GDM1 (cell line): Measurements from ENCODE around the gene URB2.

Source experiments
- DNase-seq: peaks from one replicate; lab custom pipeline; 2025; lab: John Stamatoyannopoulos, UW

The URB2 gene

DNA sequence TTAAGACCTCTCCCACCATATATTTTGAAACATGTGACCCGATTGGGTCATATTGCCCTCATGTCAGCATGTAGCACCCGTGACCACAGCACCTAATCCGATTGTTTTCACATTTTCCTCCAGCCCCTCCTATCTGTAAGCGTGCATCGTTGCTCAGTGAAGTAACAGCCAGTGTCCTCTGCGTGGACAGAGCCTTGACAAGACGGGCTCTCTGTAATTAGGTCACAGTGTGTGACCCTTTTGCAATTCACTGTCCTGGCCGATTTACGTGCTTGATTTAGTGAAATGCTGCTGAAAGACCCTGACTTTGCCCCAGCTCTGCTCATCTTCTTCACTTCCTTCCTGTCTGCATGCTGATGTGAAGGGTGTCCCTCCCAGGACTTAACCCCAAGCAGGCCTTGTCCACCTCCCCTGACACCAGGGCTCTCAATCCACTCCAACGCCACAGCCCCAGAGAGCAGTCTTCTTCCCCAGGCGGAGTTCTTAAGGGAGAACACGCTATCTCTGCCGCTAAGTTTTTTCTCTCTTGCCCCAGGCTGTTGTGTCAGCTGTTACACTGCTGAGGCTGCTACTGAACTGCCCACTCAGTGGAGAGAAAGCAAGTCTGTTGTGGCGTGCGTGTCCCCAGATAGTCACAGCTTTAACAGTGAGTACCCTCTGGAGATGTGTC, 19.4 kb downstream of the URB2 start:
- no peak for DNase-seq

DNA sequence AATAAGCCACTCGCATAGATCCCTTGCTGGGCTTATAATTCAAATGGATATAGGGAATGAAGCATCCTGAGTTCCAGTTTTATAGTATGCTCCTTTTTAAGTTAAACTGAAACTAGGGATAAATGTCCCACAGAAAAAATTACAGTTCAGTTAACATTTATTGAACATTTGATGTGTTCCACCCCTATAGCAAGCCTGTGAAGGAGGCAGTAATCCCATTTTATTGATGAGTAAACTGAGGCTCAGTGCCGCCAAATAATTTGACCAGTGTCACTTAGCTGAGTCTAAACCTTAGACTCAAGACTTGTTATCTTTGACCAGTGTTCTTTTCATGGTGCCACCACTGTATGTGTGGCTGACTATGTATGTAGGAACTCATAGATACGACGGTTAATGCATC, 22.4 kb downstream of the URB2 start:
- DNase-seq = no peak

GRCh38 chr1:229650045-229650444, 24.0 kb downstream of the URB2 start:
- DNase-seq = no peak

DNA sequence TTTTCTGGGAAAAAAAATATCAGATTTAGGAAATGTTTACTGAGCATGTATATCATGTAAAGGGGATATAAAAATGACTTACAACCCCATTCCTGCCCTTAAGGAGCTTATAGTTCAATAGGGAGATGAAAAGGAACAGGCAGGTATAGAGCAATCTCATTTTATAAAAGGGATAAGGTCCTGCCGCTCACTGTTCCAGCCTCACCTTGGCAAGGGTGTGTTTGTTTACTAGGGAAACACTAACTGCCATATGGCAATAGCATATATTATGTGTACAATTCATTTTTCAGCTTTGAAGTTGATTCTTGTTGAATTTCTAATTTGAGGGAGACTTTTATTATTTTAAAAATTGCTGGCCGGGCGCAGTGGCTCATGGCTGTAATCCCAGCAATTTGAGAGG, 25.5 kb downstream of the URB2 start:
- DNase-seq = no peak

DNA sequence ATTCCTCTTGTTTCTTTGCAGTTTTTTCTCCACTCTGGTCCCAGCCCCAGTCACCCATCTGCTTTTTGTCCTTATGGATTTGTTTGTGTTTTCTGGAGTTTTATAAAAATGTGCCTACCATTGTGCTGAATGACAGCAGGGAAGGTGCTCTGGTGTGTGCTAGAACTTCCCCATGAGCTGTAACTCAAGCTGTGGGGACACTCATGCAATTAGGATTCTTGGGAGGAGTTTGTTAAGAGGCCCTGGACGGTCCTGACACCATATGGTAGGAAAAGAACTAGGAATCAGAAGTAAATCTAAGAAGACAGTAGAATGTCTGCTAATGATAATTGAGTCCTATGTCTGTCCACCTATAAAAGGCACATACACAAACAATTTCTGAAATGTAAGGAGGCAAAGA, 27.4 kb downstream of the URB2 start:
- DNase-seq = no peak

DNA sequence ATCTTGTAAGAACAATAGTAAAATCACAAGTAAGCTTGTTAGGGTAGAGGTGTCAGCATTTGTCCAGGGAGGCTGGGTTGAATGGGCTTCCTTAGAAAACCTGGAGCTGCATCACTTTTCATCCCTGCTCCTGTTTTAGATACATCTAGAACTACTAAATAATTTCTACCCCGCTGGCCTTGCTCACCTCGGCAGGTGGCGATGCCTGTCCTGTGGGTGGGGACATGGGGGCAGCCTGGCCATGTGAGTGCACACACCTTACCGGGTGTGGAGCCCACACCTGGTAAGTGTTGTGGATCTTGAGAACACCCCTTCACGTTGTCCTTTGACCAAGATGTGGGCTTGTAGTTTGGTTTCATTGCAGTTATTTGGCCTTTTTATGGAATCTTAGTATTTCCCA, 29.7 kb downstream of the URB2 start:
- no peak for DNase-seq

DNA sequence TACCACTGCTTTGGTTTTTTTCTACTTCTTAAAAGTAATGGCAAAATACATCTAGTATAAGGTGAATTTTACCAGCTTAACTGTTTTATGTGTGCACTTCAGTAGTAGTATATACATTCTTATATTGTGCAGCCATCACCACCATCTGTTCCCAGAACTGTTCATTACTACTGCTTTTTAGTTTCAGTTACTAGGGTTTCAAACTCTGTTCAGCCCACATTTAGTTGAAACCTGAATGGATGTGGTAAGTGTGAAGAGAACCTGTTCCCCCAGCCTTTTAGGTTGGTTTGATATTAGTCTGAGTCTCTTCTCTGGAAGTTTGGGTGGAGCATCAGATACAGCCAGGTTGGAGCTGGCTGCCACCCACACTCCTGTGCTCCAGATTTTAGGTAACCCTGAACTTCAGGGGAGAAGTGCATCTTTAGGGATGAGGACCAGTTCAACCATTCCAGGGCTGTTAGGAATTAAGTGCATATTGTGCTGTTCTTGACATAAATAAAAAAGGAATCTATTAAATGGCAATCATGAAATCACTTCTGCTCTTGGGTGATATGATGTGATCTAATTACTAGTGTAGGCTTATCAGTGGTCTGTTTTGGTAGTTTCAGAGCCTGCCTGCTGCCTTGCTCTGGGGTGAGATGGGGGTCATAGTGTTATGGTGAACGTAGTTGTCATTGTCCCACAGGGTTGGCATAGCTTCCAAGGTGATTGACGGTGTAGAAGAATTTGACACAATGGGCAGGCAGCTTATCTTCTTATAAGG, 32.1 kb downstream of the URB2 start:
- no peak for DNase-seq

DNA sequence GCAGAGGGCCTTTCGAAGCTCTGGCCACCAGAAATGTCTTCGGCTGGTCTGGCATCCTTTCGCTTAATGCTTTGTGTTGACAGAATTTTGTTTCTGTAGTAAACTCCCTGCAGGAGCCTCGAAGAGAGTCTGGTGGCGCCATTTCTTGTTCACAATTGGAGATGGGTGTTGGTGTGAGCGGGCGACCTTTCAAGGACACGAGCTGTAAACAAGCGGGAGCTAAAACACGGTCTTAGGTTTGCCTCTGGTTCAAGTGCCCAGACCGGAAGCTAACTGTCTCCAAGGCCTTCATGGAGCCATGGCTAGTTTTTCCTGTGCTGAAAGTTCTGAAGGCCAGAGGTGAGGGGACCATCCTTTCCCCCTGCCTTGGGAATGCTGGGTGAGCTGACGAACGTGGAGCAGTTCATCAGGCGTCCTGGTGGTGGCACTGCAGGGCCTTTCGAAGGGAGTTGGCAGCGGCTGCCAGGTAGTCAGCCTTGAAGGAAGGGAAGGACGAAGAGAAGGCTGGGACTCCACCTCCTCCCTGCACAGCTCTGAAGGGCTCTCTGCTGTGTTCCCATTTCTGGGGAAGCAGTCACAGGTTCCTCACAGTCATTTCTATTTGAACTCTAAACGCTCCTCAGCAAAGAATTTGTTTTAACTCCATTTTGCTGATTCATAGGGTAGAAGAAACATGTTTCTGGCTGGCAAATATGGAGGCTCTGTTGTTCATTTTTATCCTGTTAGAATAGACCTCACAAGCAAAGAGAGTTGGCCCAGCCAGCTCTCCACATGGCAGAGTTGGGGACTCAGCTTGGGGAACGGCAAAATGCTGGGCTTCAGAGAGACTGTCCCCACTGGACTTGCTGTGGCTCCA, 35.2 kb downstream of the URB2 start:
- DNase-seq = peak; percentile 65

- DNase-seq = no peak
These were observed 35.9 kb downstream of the URB2 start for GRCh38 chr1:229661897-229662296.

DNA sequence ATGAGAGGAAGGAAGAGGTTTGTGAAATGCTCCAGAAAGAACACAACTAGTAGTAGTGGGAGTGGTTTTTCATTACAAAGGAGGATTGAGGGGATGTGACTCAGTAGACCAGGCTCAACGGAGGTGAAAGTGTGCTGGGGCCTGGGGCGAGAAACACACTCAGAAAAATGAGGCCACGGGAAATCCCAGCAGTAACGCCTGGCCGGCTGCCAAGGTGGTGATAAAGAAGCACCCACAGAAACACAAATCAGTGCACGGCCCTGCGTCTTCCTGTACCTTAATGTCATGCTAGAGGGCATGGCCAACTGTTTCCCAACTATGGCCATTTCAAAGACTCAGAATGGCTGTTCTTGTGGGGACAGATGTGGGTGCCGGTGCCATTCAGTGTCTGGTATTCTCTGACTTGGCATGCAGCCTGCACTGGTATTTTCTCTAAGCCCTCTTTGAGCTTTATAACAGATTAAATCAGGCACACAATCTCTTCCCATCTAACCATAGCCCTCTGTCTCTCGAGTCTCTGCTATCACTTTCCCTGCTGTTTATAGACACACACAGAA, 38.2 kb downstream of the URB2 start:
- DNase-seq = no peak

GRCh38 chr1:229665912-229666558, 40.0 kb downstream of the URB2 start:
- no peak for DNase-seq

DNA sequence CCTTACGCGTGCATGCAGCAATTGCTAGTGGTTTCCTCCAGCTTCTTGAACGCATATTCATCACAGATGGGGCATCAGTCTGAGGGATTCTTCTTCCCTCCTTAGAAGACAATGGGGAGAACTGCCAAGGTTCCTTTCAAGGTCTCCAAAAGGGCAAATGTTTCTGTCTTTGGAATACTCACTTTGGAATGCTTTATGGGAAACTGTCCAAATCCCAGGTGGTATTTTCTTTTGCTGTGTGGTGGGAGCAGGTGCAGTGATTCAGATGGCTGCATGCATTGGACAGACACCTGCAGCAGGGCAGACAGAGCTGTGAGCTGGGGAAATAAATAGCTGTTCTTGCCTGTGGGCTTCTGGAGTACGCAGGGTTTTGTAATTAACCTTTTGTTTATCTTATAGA, 40.5 kb downstream of the URB2 start:
- DNase-seq = no peak

GRCh38 chr1:229669333-229669732, 43.3 kb downstream of the URB2 start:
- no peak for DNase-seq

DNA sequence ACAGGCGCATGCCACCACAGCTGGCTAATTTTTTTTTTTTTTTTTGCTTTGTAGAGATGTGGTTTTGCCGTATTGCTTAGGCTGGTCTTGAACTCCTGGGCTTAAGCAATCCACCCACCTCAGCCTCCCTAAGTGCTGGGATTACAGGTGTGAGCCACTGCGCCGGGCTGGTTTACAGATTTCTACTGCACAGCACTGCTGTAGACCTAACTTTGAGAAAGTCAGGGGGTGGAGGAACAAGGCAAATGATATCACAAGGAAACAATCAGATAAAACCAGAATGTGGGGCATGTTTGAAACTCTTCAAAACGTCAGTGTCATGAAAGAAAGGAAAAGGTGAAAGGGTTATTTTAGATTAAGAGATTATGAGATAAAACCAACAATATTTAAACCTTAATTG, 45.3 kb downstream of the URB2 start:
- no peak for DNase-seq

DNA sequence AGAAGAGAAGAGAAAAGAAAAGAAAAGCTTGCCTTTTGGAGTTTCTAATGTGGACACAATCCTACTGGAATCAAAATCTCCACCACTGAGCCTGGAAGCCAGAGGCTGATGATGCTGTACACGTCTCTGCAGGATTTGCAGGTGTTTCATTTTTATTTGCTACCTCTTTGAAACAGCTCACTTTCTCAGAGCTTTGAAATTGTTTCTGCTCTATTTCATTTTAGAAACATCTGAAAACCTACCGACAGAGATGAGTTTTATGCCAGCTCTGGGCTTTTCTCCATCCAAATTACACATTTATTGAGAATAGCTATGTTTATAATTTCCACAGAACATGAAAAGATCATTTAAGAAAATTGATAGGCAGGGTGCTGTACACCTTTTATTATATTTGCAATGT, 46.2 kb downstream of the URB2 start:
- no peak for DNase-seq

- DNase-seq = no peak
These were observed 48.0 kb downstream of the URB2 start for GRCh38 chr1:229674042-229674441.

GRCh38 chr1:229675396-229675795, 49.3 kb downstream of the URB2 start:
- no peak for DNase-seq

DNA sequence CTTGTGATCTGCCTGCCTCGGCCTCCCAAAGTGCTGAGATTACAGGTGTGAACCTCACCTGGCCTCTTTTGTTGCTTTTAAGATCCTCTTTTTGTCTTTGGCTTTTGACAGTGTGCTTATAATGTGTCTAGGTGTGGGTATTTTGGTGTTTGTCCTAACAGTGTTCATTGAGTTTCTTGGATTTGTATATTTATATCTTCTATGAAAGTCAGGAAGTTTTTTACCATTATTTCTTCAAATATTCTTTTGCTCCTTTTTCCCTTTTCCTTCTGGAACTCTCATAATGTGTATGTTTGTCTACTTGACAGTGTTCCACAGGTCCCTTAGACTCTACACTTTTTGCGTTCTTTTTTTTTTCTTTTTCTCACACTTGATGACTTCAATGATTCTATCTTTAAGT, 59.1 kb downstream of the URB2 start:
- DNase-seq = no peak

DNA sequence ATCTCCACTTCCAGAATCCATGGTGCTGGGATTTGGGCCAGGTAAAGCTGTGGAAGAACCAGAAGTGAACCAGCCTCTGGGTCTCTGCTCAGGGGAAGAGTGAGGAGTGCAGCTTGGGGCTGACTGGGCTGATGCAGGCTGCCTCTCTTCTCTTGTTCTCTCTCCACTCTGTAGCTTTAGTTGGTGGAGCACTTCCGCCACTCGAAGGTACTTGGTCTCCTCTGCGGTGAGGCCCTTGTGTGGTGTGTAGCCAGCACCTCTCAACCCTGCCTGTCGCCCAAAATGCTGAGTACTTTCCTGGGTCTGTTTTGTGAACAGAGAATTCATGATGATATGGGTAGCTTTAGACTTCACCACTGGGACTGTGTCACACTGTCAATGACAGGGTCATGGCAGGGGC, 63.2 kb downstream of the URB2 start:
- no peak for DNase-seq

DNA sequence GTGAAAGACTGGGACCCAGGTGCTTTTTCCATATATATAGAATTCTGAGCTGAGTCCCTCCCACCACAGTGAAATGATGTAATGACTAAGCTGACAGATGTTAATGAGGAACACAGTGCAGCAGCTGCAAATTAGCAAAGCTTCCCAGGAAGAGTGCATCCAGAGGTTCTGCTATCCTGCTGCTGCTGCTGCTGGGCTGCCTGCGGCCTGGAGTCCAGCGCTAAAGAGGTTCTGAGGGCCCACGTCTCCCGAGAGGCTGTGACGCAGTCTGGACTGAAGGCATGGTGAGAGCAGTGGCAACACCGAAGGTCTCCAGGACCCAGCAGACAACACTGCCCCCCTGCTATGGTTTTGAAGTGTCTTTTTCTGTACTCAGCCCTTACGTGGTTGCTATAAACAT, 63.9 kb downstream of the URB2 start:
- no peak for DNase-seq

GRCh38 chr1:229690662-229691061, 64.6 kb downstream of the URB2 start:
- no peak for DNase-seq

DNA sequence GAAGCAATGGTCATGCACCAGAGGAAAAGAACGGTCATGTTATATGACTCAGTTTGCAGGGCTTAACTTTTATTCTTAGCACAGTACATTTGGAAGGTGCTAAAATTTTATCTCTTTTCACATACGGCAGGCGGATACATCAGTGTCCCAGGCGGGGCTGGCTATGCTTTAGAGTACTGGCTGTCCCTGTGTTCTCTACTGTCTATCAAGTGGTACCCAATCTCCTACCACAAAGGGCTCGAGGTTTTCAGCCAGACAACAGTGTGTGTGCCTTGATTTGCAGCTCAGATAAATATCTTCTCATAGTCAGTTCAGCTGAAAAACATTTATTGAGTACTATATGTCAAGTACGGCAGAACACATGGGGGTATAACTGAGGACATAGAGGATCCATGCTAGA, 65.3 kb downstream of the URB2 start:
- DNase-seq = peak; percentile 47
